DMS53 (cell line): ENCODE results near the gene MGAT4D.
"Not testable (repeated sequence)": the region's sequence is repeated elsewhere in the genome, so short reads cannot be mapped to it uniquely, and the experiment has no call there.

Experiments used
- DNase-seq: peaks from one replicate; lab custom pipeline; 2025; lab: John Stamatoyannopoulos, UW

Gene MGAT4D

GRCh38 chr4:140497747-140498636, at the start of gene MGAT4D:
Gene MGAT4D (minus strand): TSS chr4:140498293. CDS start chr4:140498222, 71 bp downstream.
- DNase-seq: peak; percentile 56

DNA sequence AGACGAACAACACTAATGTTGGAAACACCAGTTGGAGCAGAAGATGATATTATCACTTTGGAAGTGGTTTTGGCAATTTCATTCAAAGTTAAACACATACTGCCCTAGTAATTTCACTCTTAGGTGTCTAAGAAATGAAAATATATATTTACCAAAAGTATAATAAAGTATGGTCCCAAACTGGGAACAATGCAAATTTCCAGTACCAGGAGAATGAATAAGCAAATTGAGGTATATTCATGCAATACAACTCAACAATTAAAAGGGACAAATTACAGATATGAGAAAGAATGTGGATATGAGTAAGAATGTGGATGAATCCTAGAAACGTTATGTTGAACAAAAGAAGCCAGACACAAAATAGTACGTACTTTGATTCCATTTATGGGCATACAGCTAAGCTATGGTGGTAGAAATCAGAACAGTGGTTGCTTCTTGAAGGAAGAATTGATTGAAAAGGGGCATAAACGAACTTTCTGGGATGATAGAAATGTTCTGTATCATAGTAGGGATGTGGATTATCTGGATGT, 35.9 kb upstream of the MGAT4D start:
- no peak for DNase-seq

DNA sequence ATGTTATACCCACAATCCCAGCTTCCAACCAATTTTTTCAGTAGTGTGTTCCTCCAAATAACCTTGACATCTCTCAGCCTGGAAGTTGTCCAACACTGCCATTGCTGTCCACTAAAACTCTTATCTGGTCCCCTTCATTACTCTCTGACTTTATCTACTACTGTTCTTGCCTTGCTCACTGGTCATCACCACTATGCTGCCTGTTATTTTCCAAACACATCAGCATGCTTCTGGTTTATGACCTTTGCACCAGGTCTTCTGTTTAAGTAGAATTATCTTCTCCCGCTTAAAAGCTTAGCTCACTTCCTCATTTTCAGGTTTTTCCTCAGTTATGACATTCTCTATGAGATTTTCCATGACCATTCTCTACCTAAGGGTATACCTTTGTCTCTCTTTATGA, 31.3 kb upstream of the MGAT4D start:
- DNase-seq: no peak

- peak; percentile 98 for DNase-seq
These were observed 26.0 kb upstream of the MGAT4D start, which contains the start of gene ELMOD2 for GRCh38 chr4:140523857-140524742. Gene ELMOD2 (plus strand): TSS chr4:140524168. CDS start chr4:140525429, 1,261 bp downstream.

- no peak for DNase-seq
These were observed 25.3 kb upstream of the MGAT4D start for GRCh38 chr4:140523370-140523856.

DNA sequence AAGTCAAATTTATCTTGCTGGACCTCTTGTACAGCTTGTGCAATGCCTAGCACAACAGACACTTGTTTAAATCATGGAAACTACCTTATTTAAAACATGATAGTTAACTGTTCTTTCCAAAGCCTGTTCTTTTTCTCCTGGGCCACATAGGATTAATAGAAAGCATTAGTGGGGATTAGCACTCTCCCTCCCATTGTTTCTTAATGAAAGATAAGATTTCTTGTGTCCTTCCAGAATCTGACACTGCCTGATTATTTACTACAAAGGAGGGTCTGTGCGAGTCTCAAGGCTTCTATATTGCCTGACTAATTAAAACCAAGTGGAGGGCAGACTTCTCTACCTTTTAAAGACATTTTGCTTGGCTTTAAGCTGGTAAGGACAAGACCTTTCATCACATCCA, 17.3 kb upstream of the MGAT4D start:
- DNase-seq: no peak

DNA sequence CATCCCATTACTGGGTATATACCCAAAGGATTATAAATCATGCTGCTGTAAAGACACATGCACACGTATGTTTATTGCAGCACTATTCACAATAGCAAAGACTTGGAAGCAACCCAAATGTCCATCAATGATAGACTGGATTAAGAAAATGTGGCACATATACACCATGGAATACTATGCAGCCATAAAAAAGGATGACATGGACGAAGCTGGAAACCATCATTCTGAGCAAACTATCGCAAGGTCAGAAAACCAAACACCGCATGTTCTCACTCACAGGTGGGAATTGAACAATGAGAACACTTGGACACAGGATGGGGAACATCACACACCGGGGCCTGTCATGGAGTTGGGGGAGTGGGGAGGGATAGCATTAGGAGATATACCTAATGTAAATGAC, 15.7 kb upstream of the MGAT4D start:
- DNase-seq: not testable (repeated sequence)

- no peak for DNase-seq
These were observed 6.2 kb upstream of the MGAT4D start for GRCh38 chr4:140504261-140504660.

- no peak for DNase-seq
These were observed 1.3 kb upstream of the MGAT4D start for GRCh38 chr4:140499391-140499790.

- no peak for DNase-seq
These were observed 717 bp downstream of the MGAT4D start for GRCh38 chr4:140497405-140497746.

GRCh38 chr4:140485939-140486338, 12.2 kb downstream of the MGAT4D start:
- DNase-seq: no peak

DNA sequence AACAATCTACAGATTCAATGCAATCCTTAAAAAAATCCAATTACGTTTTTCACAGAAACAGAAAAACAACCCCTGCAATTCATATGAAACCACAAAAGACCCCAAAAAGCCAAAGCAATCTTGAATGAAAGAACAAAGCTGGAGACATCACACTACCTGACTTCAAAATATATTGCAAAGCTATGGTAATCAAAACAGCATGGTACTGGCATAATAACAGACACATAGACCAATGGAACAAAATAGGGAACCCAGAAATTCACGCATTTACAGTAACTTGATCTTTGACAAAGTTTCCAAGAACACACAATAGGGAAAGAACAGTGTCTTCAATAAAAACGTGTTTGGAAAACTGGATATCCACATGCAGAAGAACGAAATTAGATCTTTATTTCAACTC, 14.6 kb downstream of the MGAT4D start:
- no peak for DNase-seq

DNA sequence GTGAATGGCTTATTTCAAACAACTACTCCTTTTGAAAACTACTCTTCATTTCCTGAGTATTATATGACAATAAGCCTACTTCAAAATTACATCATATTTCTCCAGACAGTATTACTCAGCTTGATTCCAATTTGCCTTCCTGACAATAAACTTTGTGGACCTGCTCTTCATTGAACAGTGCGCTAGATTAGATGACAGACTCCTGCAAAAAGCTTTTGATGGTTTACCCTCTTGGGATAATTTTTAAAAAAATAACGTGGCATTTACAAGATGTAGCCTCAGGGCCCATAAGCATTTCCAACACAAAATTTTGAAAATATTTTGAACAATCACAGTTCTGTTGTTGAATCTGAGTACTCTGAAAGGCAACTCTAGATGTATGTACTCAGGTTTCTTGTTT, 25.9 kb downstream of the MGAT4D start:
- no peak for DNase-seq

DNA sequence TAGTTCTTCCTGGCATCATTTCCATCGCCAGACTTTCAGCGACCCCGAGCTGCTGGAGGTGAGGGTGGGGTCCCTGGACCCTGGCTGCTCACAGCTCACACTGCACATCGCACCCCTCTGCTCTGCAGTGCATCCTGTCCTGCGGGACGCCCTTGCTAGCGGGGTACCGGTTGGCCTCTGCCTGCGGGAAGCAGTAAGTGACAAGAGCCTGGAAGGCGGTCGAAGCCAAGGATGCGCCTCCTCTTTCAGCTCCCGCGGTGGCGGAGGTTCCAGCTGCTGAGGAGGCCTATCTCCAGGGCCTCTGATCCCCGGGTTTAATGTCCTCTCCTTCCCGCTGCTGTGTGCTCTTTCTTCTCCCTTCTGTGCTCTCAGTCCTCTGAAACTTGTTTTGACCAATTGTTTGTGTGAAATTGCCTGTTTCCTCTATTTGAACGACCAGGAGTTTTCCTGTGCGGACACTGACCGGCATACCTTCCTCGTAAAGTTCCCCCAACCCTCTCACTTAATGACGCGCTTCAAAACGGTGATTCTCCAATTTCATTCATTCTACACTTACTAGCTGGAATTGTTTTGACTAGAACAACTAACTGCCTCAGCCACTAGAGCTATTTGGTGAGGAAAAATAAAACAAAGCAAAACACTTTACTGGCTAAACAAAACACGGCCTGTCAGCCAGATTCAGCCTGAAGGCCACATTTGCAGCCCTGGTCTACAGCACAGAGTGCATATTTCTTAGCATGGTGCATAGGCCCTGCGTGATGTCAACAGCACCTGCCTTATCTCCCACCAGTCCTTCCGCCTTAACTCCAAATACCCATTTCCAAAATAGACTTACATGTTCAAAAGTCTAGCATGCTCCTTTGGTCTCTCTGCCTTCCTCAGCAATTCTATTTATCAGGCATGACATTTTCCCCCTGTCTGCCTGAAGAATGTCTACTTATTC, 28.0 kb downstream of the MGAT4D start:
- no peak for DNase-seq

DNA sequence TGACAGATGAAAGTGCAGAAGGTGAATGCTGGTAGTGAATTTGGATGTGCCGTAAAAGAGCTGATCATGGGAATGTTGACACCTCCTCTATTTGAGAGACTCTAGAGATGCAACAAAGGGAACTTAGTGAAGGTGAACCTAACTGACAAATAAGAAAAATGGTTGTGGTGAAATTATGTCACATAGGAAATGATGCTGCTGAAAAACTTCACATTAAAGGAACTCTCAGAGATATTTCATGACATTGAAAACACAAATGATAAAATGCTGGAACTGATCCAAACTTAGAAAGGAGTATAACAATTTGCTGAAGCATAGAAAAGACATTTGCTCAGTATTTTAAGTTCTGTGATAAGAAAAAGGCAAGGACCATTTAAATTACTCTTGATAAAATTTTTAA, 31.9 kb downstream of the MGAT4D start:
- DNase-seq: no peak

DNA sequence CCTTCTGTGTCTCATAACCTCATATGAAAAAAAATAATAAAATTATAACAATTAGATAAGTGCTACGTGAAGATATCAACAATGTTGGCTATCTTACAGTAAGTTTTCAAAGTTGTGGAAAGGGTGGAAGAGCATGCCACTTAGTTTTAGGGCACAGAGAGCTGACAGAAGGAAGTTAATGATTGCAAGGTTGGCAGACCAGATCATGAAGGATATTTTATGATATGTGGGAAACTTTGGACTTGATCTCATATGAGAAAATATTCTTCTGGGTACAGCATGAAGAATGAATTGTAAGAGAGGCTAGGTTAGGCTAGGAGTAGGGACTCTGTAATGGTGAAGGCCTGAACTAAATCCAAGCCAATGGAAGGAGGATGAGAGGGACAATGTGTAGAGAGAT, 34.5 kb downstream of the MGAT4D start:
- DNase-seq: no peak

- no peak for DNase-seq
These were observed 34.9 kb downstream of the MGAT4D start for GRCh38 chr4:140463182-140463581.

GRCh38 chr4:140450352-140450751, 47.7 kb downstream of the MGAT4D start:
- DNase-seq: no peak

- peak; percentile 11 for DNase-seq
These were observed 49.3 kb downstream of the MGAT4D start for GRCh38 chr4:140448830-140449229.

- DNase-seq: peak; percentile 62
These were observed 49.9 kb downstream of the MGAT4D start for GRCh38 chr4:140448162-140448561.

GRCh38 chr4:140444347-140444746, 53.7 kb downstream of the MGAT4D start:
- DNase-seq: not testable (repeated sequence)
